GM18511 (cell line): ENCODE results near the gene CTNNB1.

Source experiments
- ATAC-seq: cut with Tn5 transposase; IDR thresholded peaks from one replicate; pipeline ENCODE4 v1.9.1; 2021; ENCODE audit warnings: mild to moderate bottlenecking, moderate library complexity; ENCODE audit not compliant: unreplicated experiment

CTNNB1 gene

DNA sequence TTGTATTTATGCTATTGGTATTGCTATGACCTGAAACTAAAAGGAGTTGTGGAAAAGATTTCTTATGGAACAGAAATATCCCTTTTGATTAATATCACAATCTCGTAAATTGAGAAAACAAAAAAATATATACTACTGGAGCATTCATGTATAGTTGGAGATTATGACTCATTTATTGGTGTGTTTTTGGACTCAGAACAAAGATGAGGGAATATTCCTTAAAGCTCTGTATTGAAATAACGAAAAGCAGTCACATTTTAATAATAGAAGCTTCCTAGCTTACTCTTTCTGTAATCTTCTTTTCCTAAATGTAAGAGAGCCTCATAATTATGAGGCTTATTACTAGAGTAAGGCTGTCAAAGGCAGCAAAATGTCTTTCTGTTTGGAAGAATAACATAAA lies 14.3 kb downstream of the CTNNB1 start:
- ATAC-seq = no peak

GRCh38 chr3:41216422-41216821 lies 17.1 kb downstream of the CTNNB1 start:
- ATAC-seq = no peak

- no peak for ATAC-seq
Measured at GRCh38 chr3:41216993-41217392, 17.7 kb downstream of the CTNNB1 start.

GRCh38 chr3:41219424-41219823 lies 20.1 kb downstream of the CTNNB1 start:
- no peak for ATAC-seq

- no peak for ATAC-seq
Measured at GRCh38 chr3:41220906-41221677, 21.8 kb downstream of the CTNNB1 start.

DNA sequence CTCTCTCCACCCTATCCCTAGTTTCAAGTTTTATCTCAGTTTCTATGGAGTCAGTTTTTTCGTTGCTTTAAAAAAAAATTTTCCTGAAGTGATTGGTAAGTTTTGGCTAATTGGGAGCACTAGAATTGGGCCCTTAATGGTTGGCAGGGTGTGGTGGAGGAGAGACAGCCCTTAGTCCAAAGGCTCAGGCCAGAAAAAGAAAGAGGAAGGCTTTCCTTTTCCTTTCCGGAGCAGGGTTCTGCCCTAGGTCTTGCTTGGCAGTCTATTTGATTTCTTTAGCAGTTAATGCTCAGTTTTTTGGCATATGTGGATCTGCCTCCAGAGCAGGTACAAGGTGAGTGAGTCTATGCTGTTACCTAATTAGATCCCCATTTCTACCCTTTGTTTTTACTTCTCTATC lies 22.7 kb downstream of the CTNNB1 start:
- no peak for ATAC-seq

- no peak for ATAC-seq
Measured at GRCh38 chr3:41222501-41222900, 23.2 kb downstream of the CTNNB1 start.

DNA sequence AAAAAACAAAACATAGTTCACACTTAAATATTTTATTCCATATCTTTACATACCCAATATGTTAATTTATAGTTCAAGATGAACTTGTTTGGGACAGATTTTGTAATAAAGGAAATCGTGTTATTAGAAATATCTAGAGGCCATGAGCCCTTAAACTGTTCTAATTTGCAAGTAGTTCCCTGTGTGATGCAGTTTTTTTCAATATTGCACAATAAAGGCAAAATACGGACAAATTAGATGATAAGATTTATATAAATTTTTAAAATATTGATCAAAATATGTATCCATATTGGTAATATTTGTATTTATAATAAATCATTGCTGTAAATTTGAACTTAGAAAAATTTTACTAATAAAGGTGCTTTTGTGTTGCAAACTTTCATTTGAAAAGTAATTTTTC lies 23.8 kb downstream of the CTNNB1 start:
- ATAC-seq = no peak

- ATAC-seq = no peak
Measured at GRCh38 chr3:41223691-41224090, 24.4 kb downstream of the CTNNB1 start.

GRCh38 chr3:41224120-41224806 lies 25.0 kb downstream of the CTNNB1 start:
- no peak for ATAC-seq

DNA sequence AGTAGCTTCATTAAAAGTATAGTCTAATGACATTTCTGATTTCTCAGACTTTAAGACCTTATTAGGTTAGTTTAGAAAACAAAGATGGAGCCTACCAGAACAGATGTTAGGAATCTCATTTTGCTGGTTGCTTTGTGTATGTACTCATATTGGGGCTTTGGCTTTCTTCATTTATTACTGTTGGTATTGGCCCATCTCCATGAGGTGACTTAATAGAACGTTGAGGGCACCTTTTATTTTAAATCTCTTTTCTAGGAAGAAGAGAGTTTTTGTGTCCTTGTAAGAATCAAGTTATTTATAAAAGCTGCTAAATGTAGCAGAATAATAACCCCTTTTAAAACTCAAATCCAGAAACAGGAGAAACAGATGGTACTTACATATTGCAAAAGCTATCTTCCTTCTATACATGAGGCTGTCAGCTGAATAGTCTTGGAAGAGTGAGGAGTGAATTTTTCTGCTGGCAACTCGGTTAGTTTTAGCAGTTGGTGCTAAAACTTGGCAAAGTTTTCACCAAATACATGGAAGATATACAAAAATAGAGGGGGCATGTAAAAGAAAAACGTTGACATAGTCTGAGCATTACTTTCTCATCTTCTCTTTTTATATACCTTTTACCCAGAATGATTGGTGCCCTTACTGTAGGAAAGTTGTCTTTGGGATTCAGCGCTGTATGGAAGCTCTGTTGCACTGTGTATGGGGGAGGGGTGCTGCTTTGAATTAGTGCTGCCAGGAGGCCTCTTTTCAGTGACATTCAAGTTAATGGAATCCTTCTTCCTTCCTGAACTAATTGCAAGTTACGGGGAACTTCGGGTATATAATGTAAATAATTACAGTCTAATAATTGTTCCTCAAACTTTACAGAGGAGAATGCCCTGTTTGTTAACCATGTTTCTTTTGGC lies 35.8 kb downstream of the CTNNB1 start:
- no peak for ATAC-seq

DNA sequence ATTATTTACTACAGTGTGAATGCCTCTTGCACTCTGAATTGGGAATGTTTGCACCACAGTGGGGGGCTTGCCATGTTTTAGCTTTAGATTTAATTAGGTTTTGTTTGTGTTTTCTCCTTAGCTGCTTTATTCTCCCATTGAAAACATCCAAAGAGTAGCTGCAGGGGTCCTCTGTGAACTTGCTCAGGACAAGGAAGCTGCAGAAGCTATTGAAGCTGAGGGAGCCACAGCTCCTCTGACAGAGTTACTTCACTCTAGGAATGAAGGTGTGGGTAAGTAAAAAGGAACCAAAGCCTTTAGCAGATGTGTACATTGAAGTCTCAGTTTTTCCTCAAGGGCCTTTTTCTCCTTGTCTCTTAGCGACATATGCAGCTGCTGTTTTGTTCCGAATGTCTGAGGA lies 36.9 kb downstream of the CTNNB1 start:
- no peak for ATAC-seq

DNA sequence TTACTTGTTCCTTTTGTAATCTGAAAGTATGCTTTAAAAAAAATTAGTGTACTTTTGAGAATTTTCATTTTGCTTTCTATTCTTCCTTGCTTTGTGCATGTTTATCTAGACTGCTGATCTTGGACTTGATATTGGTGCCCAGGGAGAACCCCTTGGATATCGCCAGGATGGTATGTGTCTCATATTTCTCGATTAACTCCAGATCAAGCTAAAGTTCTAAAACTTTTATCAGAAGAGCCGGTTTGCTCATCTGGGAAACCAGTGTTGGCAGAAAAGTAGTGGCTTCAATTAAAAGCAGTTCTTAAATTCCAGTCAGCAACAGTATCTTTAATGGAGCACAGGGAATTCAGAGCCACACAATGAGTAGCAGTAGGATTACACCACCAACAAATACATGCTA lies 38.6 kb downstream of the CTNNB1 start:
- ATAC-seq = no peak

GRCh38 chr3:41239587-41239986 lies 40.3 kb downstream of the CTNNB1 start:
- ATAC-seq = no peak

DNA sequence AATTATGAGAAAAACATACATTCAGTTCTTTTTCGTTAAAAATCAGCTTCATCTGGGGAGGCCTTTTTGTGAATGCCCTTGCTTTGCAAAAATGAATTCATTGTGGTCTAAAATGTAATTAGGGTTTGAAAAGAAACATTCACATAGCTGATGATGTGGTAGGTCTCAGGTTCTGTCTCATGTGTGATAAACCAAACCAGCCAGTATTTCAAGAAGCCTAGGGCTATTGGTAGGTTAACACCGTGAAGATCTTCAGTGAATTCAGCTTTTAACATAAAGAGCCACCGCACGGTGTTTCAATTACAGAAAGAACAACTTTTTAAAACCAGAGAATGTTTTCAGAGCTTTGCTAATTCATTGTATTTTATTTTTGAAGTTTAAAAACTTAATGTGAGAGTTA lies 41.9 kb downstream of the CTNNB1 start:
- no peak for ATAC-seq

- ATAC-seq = no peak
Measured at GRCh38 chr3:41241800-41242571, 42.7 kb downstream of the CTNNB1 start.

GRCh38 chr3:41243183-41243582 lies 43.9 kb downstream of the CTNNB1 start:
- ATAC-seq = no peak

DNA sequence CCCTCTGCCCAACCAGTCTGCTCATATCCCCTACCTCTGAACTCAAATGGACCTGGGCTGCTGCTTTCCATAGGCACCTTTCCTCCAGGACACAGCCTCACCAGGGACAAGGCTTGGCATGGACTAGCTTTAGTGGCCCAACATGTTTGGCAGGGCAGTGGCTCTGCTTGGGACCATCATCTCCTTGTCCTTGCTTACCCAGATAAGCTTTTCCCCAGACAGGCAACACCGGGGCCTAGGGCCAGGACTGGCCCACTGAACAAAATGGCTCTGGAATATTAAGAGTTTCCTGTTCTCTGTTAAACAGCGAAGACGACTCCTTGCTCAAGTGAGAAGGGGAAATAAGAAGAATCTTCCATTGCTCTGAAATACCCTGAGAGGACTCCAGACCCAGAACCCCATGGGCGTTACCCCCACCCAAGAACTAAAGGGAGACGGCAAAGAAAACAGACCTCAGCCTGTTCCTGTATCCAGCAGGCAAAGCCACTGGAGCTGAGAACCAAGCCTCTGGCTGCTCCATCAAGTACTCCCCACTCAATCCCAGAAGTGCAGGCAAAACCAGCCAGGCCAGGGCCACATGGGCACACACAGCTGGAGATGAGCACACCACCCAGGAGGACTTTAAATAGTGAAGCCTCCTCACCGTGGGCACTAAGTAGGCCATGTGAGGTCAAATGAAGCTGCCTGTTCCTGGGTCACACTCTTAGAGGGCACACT lies 45.5 kb downstream of the CTNNB1 start:
- no peak for ATAC-seq

- ATAC-seq = no peak
Measured at GRCh38 chr3:41247055-41248004, 48.0 kb downstream of the CTNNB1 start.
